Osteoblast (primary cell): ENCODE measurements around the gene XRCC3. TPM values are rescaled to one million over a fixed set of nuclear protein-coding genes. Genes with fewer than 3 reads are reported as not detected.

Source experiments
- DNase-seq: peaks from one replicate; pipeline ENCODE4 v3.0.0; 2011; ENCODE audit warnings: low spot score, mixed read lengths; ENCODE audit not compliant: insufficient read length; ENCODE audit errors: missing footprints
- H2AFZ ChIP-seq: 2 replicates; pipeline ENCODE4 v1.6.0; 2011; ENCODE audit warnings: mild to moderate bottlenecking, low read length
- H3K27ac ChIP-seq: 2 replicates; pipeline ENCODE4 v1.5.1; 2011; ENCODE audit warnings: mild to moderate bottlenecking, low read depth, low read length, moderate library complexity
- H3K27me3 ChIP-seq: 2 replicates; pipeline ENCODE4 v1.6.0; 2012; ENCODE audit warnings: mild to moderate bottlenecking, control low read depth, inconsistent platforms, low read length, moderate library complexity; ENCODE audit not compliant: insufficient read depth
- H3K36me3 ChIP-seq: 2 replicates; pipeline ENCODE4 v1.5.1; 2011; ENCODE audit warnings: mild to moderate bottlenecking, low read length, control low read depth, moderate library complexity; ENCODE audit not compliant: insufficient read depth
- H3K4me1 ChIP-seq: 2 replicates; pipeline ENCODE4 v1.5.1; 2011; ENCODE audit warnings: mild to moderate bottlenecking, low read length, control low read depth, moderate library complexity; ENCODE audit not compliant: insufficient read depth
- H3K4me2 ChIP-seq: 2 replicates; pipeline ENCODE4 v1.6.0; 2011; ENCODE audit warnings: mild to moderate bottlenecking, low read length; ENCODE audit not compliant: insufficient read depth
- H3K4me3 ChIP-seq: fragments of 200-600 bp; sonication (generic); 3 replicates; pipeline ENCODE4 v1.5.1; 2012; ENCODE audit warnings: mild to moderate bottlenecking, low read length, inconsistent platforms; ENCODE audit not compliant: insufficient read depth
- H3K79me2 ChIP-seq: 2 replicates; pipeline ENCODE4 v1.6.0; 2012; ENCODE audit warnings: mild to moderate bottlenecking, low read length, control low read depth, inconsistent platforms; ENCODE audit not compliant: insufficient read depth
- H3K9me3 ChIP-seq: 2 replicates; pipeline ENCODE4 v1.5.1; 2011; ENCODE audit warnings: low read depth, low read length, control low read depth
- H4K20me1 ChIP-seq: 2 replicates; pipeline ENCODE4 v1.6.0; 2012; ENCODE audit warnings: mild to moderate bottlenecking, low read length, control low read depth; ENCODE audit not compliant: insufficient read depth
- CTCF ChIP-seq: IDR thresholded peaks from 2 replicates; pipeline ENCODE4 v1.5.1; 2011; ENCODE audit warnings: mild to moderate bottlenecking, low read depth, low read length, moderate library complexity; ENCODE audit errors: extremely low read depth
- total RNA-seq: library from RNA; depleted of rRNA; stranded (reverse); fragments of >200 nt; gene quantifications from 2 replicates; pipeline ENCODE4 v1.2.3, GENCODE V29; 2012

XRCC3 gene
- total RNA-seq, 1 donor: 4.3 TPM

- Histone ChIP-seq H2AFZ (no peak overlapping the region), H3K4me2 (no peak overlapping the region), H4K20me1 (peaks cover 4% of the 10 kb centered on the region), H3K27ac (no peak overlapping the region), H3K9me3 (no peaks in the 10 kb centered on the region), H3K79me2 (peaks cover 24% of the 10 kb centered on the region), H3K27me3 (no peaks in the 10 kb centered on the region), H3K4me3 (no peak overlapping the region), H3K36me3 (peaks cover 33% of the 10 kb centered on the region), H3K4me1 (peaks cover 20% of the 10 kb centered on the region)
- no peak for TF ChIP-seq CTCF
- no peak for DNase-seq
These were observed 4.4 kb downstream of the XRCC3 start for GRCh38 chr14:103710771-103711377.

- no peak overlapping the region for H2AFZ ChIP-seq
- peaks cover 8% of the 10 kb centered on the region for H4K20me1 ChIP-seq
- H3K36me3 ChIP-seq: peaks cover 42% of the 10 kb centered on the region
These were observed 5.4 kb downstream of the XRCC3 start for GRCh38 chr14:103709814-103710213.

DNA sequence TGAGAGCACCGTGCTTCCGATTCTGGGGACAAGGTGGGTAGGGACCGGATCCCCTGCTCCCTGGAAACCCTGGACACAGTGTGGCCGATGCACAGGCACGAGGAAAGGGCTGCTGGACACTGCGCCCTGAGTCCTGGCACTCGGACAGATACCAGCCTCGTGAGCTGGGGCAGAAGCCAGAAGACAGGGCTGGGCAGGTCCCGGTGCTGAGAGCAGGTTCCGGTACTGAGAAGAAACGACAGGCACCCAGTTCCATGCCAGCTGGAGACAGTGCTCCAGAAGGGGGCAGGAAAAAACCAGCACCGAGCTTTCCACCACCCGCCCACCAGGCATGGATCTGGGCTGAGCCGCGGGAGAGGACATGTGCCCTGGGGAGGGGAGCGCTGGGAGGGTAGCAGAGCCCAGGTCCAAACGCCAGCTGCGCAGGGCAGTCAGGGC lies 6.5 kb downstream of the XRCC3 start:
- Histone ChIP-seq H4K20me1 (peaks cover 8% of the 10 kb centered on the region), H3K9me3 (no peaks in the 10 kb centered on the region), H3K79me2 (peaks cover 16% of the 10 kb centered on the region), H3K4me3 (no peak overlapping the region), H3K36me3 (peaks cover 42% of the 10 kb centered on the region), H2AFZ (no peak overlapping the region), H3K4me2 (no peak overlapping the region), H3K27me3 (no peaks in the 10 kb centered on the region), H3K4me1 (peaks cover 15% of the 10 kb centered on the region), H3K27ac (no peak overlapping the region)
- TF ChIP-seq CTCF: no peak
- no peak for DNase-seq

More at GRCh38 chr14:103709814-103710213, 5.4 kb downstream of the XRCC3 start:
- TF ChIP-seq CTCF: no peak
- H3K4me1 ChIP-seq: peaks cover 20% of the 10 kb centered on the region
- H3K79me2 ChIP-seq: peaks cover 24% of the 10 kb centered on the region
- H3K4me3 ChIP-seq: no peak overlapping the region
- no peak overlapping the region for H3K4me2 ChIP-seq
- no peak for DNase-seq
- no peaks in the 10 kb centered on the region for H3K27me3 ChIP-seq
- H3K27ac ChIP-seq: no peak overlapping the region
- no peaks in the 10 kb centered on the region for H3K9me3 ChIP-seq

DNA sequence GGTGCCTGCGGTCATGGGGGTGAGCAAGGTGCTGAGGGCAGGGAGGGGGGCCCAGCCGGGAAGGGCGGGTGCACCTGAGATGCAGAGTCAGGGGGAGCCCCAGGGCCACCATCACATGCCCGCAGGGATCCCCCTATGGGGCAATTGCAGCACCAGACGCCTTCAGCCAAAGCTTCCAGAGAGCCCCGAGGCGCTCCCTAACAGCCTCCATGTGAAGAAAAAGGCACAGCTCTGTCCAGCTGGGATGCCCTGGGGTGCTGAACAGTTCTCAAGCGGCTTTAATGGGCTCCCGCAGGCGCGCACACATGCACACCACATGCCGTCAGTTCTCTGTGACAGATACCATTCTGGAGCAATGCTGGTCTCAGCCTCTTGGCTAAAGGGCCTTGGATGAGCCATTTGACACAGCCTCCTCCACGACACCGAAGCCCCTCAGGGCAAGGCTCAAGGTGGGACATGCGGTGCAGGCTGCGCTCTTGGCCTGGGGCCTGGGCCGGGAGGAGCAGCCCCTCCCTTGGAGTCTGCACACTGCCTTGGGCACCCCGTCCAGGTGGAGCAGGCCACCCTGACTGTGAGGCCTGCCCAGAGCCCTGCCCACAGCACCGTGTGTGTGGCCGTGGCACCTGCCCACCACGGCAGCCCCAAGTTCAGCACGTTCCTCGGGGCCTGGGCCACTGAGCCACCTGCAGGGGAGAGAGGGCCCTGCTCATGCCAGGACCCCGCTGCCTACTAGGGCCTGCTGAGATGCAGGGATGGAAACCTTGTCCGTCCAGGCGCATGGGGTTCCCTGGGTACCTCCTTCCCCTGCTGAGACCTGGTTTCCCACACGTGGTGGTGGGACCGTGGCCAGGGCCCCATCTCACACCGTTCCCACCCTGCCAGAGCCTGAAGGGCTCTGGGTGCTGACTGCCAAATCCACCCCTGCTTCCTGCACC lies 7.7 kb downstream of the XRCC3 start:
- no peaks in the 10 kb centered on the region for H3K9me3 ChIP-seq
- H3K36me3 ChIP-seq: peaks cover 49% of the 10 kb centered on the region
- peaks cover 15% of the 10 kb centered on the region for H3K4me1 ChIP-seq
- TF ChIP-seq CTCF: no peak
- peaks cover 11% of the 10 kb centered on the region for H3K79me2 ChIP-seq
- H3K4me3 ChIP-seq: no peak overlapping the region
- no peaks in the 10 kb centered on the region for H3K27me3 ChIP-seq
- no peak overlapping the region for H2AFZ ChIP-seq
- H3K4me2 ChIP-seq: no peak overlapping the region
- H4K20me1 ChIP-seq: peaks cover 12% of the 10 kb centered on the region
- peak; percentile 66 for DNase-seq
- H3K27ac ChIP-seq: no peak overlapping the region
